ENCODE measurements around the gene KDM4C. TPM values are rescaled to one million over a fixed set of nuclear protein-coding genes. Genes with fewer than 3 reads are reported as not detected.

KDM4C gene
- total and polyA plus RNA-seq, 11 donors: 4.4 to 19.9 (median 13.3) TPM

GRCh38 chr9:7097040-7097715 lies 339.4 kb downstream of the KDM4C start:
- TF ChIP-seq CTCF (IDR thresholded peaks at IDR 0.05) (no peak), POLR2A (IDR thresholded peaks at IDR 0.05) (no peak)
- ATAC-seq (no peak), DNase-seq (no peak)
- H3K27ac ChIP-seq: no peak overlapping the region
- H3K9me3 ChIP-seq: peaks cover 0 to 9% (median 0%) of the 10 kb centered on the region in 12 donors
- no peaks in the 10 kb centered on the region for H3K27me3 ChIP-seq
- H3K4me1 ChIP-seq: peaks cover 0 to 11% (median 0%) of the 10 kb centered on the region in 12 donors
- WGBS, 4 donors: 89 to 92% (median 90%) methylated on average over 7 of the region's 7 CpGs
- H3K4me3 ChIP-seq: no peak overlapping the region
- intact Hi-C loops (cut with DNase I): loop anchor here in 1 of 10 donors (10.0 kb wide), 1 partner anchor 438 kb away; no protein-coding TSS in a partner anchor
- no peaks in the 10 kb centered on the region for H3K36me3 ChIP-seq

DNA sequence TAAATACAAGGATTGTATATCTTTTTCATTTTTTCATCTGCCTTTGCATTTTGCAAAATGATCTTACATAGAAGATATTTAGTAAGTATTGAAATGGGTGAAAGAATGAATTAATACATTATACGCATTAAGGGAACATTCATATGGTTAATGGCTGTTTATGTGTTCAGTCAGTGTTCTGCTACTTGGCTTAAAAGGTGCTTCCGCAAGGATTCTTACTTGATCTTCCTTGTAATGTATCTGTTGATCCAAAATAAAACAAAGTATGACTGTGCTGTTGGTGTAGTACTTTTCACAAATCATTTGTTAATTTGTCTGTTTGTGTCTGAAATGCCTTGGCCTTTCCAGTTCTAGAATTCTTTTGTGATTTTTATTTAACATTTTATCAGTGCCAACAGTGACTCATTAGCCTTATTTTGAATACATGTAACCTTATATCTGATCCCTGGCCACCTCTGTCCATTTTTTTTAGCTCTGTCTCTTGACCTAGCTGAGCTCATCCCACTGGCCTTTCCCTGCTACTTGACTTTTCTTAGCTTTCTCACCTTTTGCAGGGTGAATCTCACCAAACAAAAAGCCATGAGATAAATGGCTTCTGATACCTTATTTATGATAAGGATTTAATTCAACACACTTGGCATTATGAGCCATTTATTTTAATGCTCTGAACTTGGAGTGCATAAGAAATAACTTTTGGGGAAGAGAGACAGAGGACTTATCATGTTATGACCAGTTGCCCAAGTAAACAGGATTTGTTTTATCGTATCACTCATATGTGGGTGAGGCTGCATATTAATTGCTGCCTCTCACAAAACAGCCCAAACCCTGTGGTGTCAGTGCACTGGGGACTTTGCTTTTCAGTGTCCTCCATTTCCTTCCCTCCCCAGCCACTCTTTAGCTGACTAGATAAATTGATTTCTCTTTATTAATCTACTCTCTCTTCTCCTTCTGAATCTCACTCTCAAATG lies 340.3 kb downstream of the KDM4C start:
- no peak for TF ChIP-seq CTCF (IDR thresholded peaks at IDR 0.05)
- no peak for TF ChIP-seq POLR2A (IDR thresholded peaks at IDR 0.05)
- Histone ChIP-seq H3K9me3 (peaks cover 0 to 9% (median 0%) of the 10 kb centered on the region in 12 donors), H3K27ac (no peak overlapping the region), H3K36me3 (peaks cover 0 to 1% (median 0%) of the 10 kb centered on the region in 9 donors), H3K27me3 (no peaks in the 10 kb centered on the region), H3K4me1 (peaks cover 0 to 11% (median 0%) of the 10 kb centered on the region in 12 donors), H3K4me3 (no peak overlapping the region)
- intact Hi-C loops (cut with DNase I): loop anchor here in 1 of 10 donors (10.0 kb wide), 1 partner anchor 437 kb away; no protein-coding TSS in a partner anchor
- DNase-seq (no peak), ATAC-seq (no peak)
- 83 to 92% (median 88%) methylated on average over 3 of the region's 3 CpGs for WGBS, 4 donors

DNA sequence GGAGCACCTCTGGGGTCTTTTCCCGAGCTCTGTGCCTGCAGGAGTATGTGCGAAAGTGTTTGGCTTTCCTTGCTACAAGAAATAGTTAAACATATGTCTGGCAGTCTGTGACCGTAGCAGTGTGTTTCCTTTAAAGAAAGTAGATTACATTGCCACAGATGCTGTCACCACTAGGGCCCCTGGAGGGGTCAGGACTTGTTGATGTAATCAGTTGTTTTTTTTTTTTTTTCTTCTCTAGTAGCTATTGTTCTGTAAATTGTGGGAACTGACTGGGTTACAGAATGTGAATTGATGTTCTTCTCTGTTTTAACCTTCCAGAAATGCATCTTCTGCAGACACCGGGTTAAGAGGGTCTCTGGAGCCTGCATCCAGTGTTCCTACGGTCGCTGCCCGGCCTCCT lies 345.6 kb downstream of the KDM4C start:
- DNase-seq: no peak
- no peak overlapping the region for H3K27ac ChIP-seq
- no peaks in the 10 kb centered on the region for H3K27me3 ChIP-seq
- intact Hi-C loops (cut with DNase I): no loop called here
- H3K9me3 ChIP-seq: peaks cover 0 to 9% (median 0%) of the 10 kb centered on the region in 12 donors
- WGBS, 4 donors: 73 to 82% (median 80%) methylated on average over 7 of the region's 7 CpGs
- ATAC-seq: no peak
- TF ChIP-seq POLR2A (IDR thresholded peaks at IDR 0.05): no peak
- TF ChIP-seq CTCF (IDR thresholded peaks at IDR 0.05): no peak
- no peak overlapping the region for H3K4me3 ChIP-seq
- peaks cover 0 to 12% (median 0%) of the 10 kb centered on the region in 12 donors for H3K4me1 ChIP-seq
- H3K36me3 ChIP-seq: peaks cover 0 to 36% (median 10%) of the 10 kb centered on the region in 9 donors

DNA sequence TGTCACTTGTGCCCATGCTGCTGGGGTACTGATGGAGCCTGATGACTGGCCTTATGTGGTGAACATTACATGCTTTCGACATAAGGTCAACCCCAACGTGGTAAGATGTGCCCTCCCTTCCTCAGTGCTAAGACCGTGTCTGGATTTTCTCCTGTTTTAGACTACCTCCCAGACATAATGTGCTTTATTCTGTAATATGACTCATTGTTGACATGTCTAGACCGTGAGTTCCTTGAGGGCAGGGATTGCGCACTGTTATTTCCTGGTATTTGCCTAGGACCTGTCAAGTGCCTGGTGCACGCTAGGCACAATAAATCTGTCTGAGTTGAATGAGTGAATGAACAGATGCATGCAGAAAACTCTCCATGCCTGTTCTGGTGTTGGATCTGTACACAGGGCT lies 346.0 kb downstream of the KDM4C start:
- DNase-seq (no peak), ATAC-seq (no peak)
- Histone ChIP-seq H3K27me3 (no peaks in the 10 kb centered on the region), H3K36me3 (peaks cover 0 to 36% (median 10%) of the 10 kb centered on the region in 9 donors), H3K9me3 (peaks cover 0 to 9% (median 0%) of the 10 kb centered on the region in 12 donors), H3K4me1 (peaks cover 0 to 12% (median 0%) of the 10 kb centered on the region in 12 donors), H3K27ac (no peak overlapping the region), H3K4me3 (no peak overlapping the region)
- 82 to 86% (median 84%) methylated on average over 6 of the region's 6 CpGs for WGBS, 4 donors
- TF ChIP-seq CTCF (IDR thresholded peaks at IDR 0.05) (no peak), POLR2A (IDR thresholded peaks at IDR 0.05) (no peak)
- intact Hi-C loops (cut with DNase I): no loop called here

All from heart left ventricle (tissue), 16 donors.